ENCODE measurements around the gene RIN3.

The RIN3 gene

GRCh38 chr14:92484132-92484823 is 29.3 kb upstream of the RIN3 start:
- no peak for DNase-seq (ENCODE audit: low read depth in 1 of 2, low spot score in 1 of 2)

DNA sequence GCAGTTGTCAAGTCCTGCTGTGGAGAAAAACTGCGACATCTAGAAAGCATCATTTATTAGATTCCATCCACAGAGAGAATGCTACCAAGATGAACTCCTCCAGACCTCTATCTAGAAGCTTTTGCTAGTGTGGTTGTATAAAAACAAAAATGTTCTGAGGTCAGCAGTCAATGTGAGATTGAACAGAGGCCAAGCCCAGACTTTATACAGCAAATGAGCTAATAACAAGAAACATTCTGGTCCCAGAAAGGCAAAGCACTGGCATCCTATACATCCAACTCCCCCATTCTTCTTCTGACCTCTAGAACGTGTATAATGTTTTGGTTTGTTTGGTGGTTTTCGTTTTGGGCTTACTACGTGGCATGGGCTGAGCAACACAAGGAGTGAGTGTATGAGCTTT is 26.7 kb upstream of the RIN3 start:
- no peak for DNase-seq (ENCODE audit: low read depth in 1 of 2, low spot score in 1 of 2)

GRCh38 chr14:92487513-92488133 is 26.0 kb upstream of the RIN3 start:
- no peak for DNase-seq (ENCODE audit: low read depth in 1 of 2, low spot score in 1 of 2)

- DNase-seq (ENCODE audit: low read depth in 1 of 2, low spot score in 1 of 2): no peak
These were observed 24.0 kb upstream of the RIN3 start for GRCh38 chr14:92489394-92490238.

GRCh38 chr14:92490239-92490959 is 23.2 kb upstream of the RIN3 start:
- no peak for DNase-seq (ENCODE audit: low read depth in 1 of 2, low spot score in 1 of 2)

- no peak for DNase-seq (ENCODE audit: low read depth in 1 of 2, low spot score in 1 of 2)
These were observed 21.8 kb upstream of the RIN3 start for GRCh38 chr14:92491782-92492181.

- no peak for DNase-seq (ENCODE audit: low read depth in 1 of 2, low spot score in 1 of 2)
These were observed 21.3 kb upstream of the RIN3 start for GRCh38 chr14:92492258-92492657.

GRCh38 chr14:92493024-92493423 is 20.6 kb upstream of the RIN3 start:
- DNase-seq (ENCODE audit: low read depth in 1 of 2, low spot score in 1 of 2): no peak

DNA sequence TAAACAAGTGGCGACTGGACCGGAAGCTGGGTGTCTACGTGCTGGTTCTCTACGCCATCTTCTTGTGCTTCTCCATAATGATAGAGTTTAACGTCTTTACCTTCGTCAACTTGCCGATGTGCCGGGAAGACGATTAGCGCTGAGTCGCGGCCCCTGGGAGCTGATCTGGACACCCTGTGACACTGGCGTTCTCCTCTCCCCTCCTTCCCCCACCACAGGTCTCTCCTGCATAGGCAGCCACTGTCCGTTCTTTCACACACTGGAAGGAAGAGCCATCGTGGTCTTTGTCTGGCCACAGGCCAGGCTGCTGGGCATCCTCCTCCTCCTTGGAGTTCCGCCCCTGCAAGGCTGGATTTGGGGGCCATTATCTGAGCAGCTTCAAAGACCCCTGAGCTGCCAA is 20.1 kb upstream of the RIN3 start:
- DNase-seq (ENCODE audit: low read depth in 1 of 2, low spot score in 1 of 2): no peak

DNA sequence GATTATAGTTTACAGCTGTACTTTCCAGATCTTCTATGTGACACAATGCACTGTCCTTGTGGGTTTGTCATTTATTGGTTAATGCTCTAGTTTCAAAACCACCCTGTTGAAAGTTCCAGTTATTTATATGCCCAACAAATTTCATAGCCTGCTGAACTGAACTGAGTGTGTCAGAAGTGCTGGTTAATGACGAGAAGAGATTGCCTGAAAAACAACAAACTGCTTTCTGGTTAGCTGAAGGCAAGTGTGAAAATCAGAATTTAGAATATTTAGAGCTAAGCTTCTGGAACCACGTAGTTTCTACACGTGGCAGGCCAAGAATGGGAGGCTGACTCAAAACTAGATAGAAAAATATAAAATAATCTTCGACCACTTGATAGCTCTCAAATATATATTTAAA is 19.1 kb upstream of the RIN3 start:
- no peak for DNase-seq (ENCODE audit: low read depth in 1 of 2, low spot score in 1 of 2)

GRCh38 chr14:92495027-92495426 is 18.6 kb upstream of the RIN3 start:
- no peak for DNase-seq (ENCODE audit: low read depth in 1 of 2, low spot score in 1 of 2)

- no peak for DNase-seq (ENCODE audit: low read depth in 1 of 2, low spot score in 1 of 2)
These were observed 17.3 kb upstream of the RIN3 start for GRCh38 chr14:92496191-92496857.

DNA sequence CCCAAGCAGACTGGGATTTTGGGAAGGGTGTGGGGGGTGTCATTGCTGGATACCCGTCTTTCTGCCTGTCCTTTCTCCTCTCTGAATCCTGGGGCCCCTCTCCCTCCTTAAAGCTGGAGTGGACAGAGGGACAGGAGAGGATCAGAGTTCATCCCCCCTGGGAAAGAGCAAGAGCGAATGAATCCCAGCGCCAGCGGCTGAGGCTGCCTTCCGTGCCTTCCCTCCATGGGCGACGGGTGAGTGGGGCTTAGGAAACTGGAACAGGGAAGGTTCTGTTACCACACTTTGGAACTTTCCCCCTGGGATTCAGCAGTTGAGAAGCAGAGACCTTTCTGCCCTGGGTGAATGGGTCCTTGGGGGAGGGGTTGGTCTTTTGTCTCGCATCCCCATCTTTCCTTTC is 16.2 kb upstream of the RIN3 start:
- no peak for DNase-seq (ENCODE audit: low read depth in 1 of 2, low spot score in 1 of 2)

DNA sequence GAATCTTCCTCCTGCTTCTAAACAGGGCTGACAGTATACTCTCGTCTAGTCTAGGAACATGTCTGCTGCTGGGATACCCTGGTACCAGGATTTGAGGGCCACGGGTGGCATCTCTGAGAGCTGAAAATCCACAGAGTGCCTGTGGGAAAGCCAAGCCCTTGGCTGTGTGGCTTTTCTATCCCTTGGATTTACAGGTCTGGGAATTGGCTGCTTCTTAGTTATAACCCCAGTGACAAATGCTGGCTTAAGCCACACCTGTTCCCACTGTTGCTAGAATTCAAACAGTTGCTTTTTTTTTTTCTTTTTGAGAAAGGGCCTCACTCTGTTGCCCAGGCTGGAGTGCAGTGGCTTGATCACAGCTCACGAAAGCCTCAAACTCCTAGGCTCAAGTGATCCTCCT is 14.3 kb upstream of the RIN3 start:
- no peak for DNase-seq (ENCODE audit: low read depth in 1 of 2, low spot score in 1 of 2)

- DNase-seq (ENCODE audit: low read depth in 1 of 2, low spot score in 1 of 2): no peak
These were observed 13.1 kb upstream of the RIN3 start for GRCh38 chr14:92500491-92500941.

GRCh38 chr14:92501891-92502351 is 11.7 kb upstream of the RIN3 start:
- DNase-seq (ENCODE audit: low read depth in 1 of 2, low spot score in 1 of 2): no peak

DNA sequence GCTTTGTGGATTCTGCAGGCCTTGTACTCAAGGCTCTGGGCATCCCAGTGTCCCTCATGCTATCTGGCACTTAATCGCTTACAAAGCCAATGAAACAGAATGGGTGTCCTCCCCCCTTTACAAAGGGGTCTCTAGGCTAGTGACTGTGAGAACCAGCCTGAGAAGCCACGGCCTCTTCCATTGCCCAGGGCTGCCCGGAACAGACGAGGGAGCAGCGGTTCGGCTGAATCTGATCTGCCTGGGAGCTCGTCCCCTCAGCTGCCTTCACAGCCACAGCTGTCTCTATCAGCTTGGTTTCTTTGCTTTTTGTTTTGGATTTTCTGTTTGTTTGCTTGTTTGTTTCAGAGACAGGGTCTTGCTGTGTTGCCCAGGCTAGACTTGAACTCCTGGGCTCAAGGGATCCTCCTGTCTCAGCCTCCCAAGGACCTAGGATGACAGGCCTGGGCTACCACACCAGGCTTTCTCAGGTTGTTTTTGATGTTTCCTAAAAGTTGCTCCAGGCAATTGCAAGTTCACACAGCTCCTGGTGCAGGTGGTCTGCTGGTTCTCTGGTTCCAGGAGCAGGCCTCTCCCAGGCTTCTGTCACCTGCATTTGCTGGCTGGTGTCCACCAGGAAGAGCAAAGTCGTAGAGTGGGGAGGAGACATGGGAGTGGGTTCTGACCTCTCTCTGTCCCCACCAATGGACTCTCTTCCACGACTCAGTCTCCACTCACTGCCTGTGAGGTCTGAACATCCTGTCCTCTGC is 10.9 kb upstream of the RIN3 start:
- no peak for DNase-seq (ENCODE audit: low read depth in 1 of 2, low spot score in 1 of 2)

- DNase-seq (ENCODE audit: low read depth in 1 of 2, low spot score in 1 of 2): no peak
These were observed 9.7 kb upstream of the RIN3 start for GRCh38 chr14:92503756-92504491.

DNA sequence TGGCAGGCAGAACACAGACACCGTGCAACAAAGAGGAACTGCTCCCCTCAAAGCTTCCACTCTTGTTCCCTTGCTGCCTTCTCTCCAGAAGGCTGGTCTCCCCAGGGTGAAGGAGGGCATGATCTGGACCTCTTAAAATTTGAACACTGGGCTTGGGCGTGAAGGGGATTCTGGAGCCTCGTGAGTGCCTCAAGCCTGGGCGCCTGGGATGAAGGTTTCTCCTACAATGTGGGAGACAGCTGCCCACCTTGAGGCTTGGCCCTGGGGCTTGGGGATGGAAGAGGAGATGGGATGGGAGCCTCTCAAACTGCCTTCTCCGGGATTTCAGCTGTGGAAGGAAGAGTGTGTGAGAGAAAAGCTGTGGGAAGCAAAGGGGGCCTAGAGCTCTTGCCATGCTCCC is 7.8 kb upstream of the RIN3 start:
- no peak for DNase-seq (ENCODE audit: low read depth in 1 of 2, low spot score in 1 of 2)

Measured in activated CD4-positive, alpha-beta T cell treated with anti-CD3 and anti-CD28 coated beads, Interleukin-2, amount 50 U/mL, for 24 hours (primary cell).